Measurements from ENCODE around the gene RBM15.
A peak's percentile ranks its signal among the peaks of the same experiment; 100 is the strongest.

The RBM15 gene

DNA sequence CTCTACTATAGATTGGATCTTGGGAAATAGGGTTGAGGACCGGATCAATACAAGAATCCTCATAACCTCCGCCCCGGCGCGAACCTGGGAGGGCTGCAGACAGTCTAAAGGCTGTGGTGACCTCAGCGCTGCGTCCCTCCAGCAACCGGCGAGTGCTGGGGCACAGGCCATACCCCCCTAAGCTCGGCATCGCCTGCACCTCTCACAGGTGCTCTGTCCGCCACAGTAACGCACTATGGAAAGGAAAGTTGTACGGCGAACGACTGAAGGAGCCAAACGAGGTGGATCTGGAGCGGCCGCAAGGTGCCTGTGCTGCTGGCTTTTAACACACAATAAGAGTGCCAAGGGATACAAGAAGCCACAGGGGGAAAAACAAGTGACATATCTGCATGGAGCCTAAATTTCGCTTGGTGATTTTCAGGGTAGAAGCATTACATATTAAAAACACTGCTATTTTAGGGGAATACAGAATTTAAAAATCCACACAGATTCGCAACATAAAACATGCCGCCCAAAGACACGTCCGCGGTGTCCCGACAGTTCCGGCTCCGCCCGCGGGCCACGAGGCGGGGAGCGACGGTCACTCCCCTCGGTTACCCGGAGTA is 1.4 kb upstream of the RBM15 start:
- H3K9me3 ChIP-seq (ENCODE audit: insufficient read depth, low read length) = no peaks in the 10 kb centered on the region
- TF ChIP-seq SUZ12 (IDR thresholded peaks at IDR 0.05; ENCODE audit: extremely low read depth, insufficient read depth, insufficient read length) (no peak), ZNF274 (IDR thresholded peaks at IDR 0.05; ENCODE audit: low read depth, low read length) (no peak), YY1 (IDR thresholded peaks at IDR 0.05; ENCODE audit: insufficient read depth, insufficient read length) (no peak)
- no peaks in the 10 kb centered on the region for H3K27me3 ChIP-seq (ENCODE audit: insufficient read depth, insufficient read length)
- peaks cover 28% of the 10 kb centered on the region for H3K36me3 ChIP-seq (ENCODE audit: insufficient read depth, insufficient read length, low read length)
- peaks cover 8% of the 10 kb centered on the region for H3K4me1 ChIP-seq (ENCODE audit: insufficient read depth, insufficient read length)
- H3K9ac ChIP-seq (ENCODE audit: insufficient read length, low read depth) = peak overlapping the region; percentile 96
- H3K4me3 ChIP-seq (ENCODE audit: insufficient read length, low read depth) = peak overlapping the region; percentile 98
- DNase-seq (ENCODE audit: low read depth, low spot score) = peak; percentile 15

DNA sequence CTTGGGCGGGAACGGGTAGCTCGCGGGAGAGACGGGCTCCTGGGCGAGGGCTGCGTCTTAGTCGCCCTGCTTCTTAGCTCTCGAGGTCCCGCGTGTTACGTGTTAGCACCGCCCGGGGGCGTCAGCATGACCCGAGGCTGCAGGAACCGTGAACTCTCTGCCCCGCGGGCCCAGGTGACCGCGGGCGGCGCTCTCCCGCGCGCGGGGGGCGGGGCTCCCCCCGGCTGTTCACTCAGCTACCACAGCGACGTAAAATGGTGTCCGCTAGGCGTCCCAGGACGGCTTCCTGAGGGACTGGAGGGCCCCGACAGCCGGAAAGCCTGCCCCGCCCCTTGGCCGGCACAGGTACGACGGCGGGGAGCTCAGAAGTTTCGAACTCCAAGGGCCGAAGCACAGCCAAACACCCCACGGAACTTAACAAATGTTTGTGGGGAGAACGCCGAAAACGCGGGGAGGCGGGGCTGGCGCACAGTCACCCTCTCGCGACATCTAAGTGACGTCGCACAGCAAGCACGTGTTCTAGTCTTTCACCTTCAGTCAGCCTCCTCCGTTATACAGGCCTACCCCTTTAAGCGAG is 780 bp upstream of the RBM15 start:
- DNase-seq (ENCODE audit: low read depth, low spot score) = no peak
- peaks cover 8% of the 10 kb centered on the region for H3K4me1 ChIP-seq (ENCODE audit: insufficient read depth, insufficient read length)
- peak overlapping the region; percentile 98 for H3K4me3 ChIP-seq (ENCODE audit: insufficient read length, low read depth)
- H3K9ac ChIP-seq (ENCODE audit: insufficient read length, low read depth) = peak overlapping the region; percentile 96
- no peaks in the 10 kb centered on the region for H3K27me3 ChIP-seq (ENCODE audit: insufficient read depth, insufficient read length)
- H3K9me3 ChIP-seq (ENCODE audit: insufficient read depth, low read length) = no peaks in the 10 kb centered on the region
- TF ChIP-seq SUZ12 (IDR thresholded peaks at IDR 0.05; ENCODE audit: extremely low read depth, insufficient read depth, insufficient read length) (no peak), ZNF274 (IDR thresholded peaks at IDR 0.05; ENCODE audit: low read depth, low read length) (no peak), YY1 (IDR thresholded peaks at IDR 0.05; ENCODE audit: insufficient read depth, insufficient read length) (peak; percentile 26)
- peaks cover 34% of the 10 kb centered on the region for H3K36me3 ChIP-seq (ENCODE audit: insufficient read depth, insufficient read length, low read length)

DNA sequence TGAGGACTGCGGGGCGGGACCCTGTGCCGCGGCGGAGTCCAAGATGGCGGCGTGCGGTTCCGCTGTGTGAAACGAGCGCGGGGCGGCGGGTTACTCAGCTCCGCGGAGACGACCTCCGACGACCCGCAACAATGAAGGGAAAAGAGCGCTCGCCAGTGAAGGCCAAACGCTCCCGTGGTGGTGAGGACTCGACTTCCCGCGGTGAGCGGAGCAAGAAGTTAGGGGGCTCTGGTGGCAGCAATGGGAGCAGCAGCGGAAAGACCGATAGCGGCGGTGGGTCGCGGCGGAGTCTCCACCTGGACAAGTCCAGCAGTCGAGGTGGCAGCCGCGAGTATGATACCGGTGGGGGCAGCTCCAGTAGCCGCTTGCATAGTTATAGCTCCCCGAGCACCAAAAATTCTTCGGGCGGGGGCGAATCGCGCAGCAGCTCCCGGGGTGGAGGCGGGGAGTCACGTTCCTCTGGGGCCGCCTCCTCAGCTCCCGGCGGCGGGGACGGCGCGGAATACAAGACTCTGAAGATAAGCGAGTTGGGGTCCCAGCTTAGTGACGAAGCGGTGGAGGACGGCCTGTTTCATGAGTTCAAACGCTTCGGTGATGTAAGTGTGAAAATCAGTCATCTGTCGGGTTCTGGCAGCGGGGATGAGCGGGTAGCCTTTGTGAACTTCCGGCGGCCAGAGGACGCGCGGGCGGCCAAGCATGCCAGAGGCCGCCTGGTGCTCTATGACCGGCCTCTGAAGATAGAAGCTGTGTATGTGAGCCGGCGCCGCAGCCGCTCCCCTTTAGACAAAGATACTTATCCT is 430 bp downstream of the RBM15 start:
- H3K4me1 ChIP-seq (ENCODE audit: insufficient read depth, insufficient read length) = peaks cover 8% of the 10 kb centered on the region
- H3K9me3 ChIP-seq (ENCODE audit: insufficient read depth, low read length) = no peaks in the 10 kb centered on the region
- no peaks in the 10 kb centered on the region for H3K27me3 ChIP-seq (ENCODE audit: insufficient read depth, insufficient read length)
- peaks cover 46% of the 10 kb centered on the region for H3K36me3 ChIP-seq (ENCODE audit: insufficient read depth, insufficient read length, low read length)
- DNase-seq (ENCODE audit: low read depth, low spot score) = peak; percentile 18
- peak overlapping the region; percentile 99 for H3K9ac ChIP-seq (ENCODE audit: insufficient read length, low read depth)
- TF ChIP-seq YY1 (IDR thresholded peaks at IDR 0.05; ENCODE audit: insufficient read depth, insufficient read length) (peak; percentile 92), ZNF274 (IDR thresholded peaks at IDR 0.05; ENCODE audit: low read depth, low read length) (no peak), SUZ12 (IDR thresholded peaks at IDR 0.05; ENCODE audit: extremely low read depth, insufficient read depth, insufficient read length) (no peak)
- peak overlapping the region; percentile 98 for H3K4me3 ChIP-seq (ENCODE audit: insufficient read length, low read depth)

DNA sequence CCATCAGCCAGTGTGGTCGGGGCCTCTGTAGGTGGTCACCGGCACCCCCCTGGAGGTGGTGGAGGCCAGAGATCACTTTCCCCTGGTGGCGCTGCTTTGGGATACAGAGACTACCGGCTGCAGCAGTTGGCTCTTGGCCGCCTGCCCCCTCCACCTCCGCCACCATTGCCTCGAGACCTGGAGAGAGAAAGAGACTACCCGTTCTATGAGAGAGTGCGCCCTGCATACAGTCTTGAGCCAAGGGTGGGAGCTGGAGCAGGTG is 961 bp downstream of the RBM15 start:
- peak overlapping the region; percentile 99 for H3K9ac ChIP-seq (ENCODE audit: insufficient read length, low read depth)
- H3K9me3 ChIP-seq (ENCODE audit: insufficient read depth, low read length) = no peaks in the 10 kb centered on the region
- H3K27me3 ChIP-seq (ENCODE audit: insufficient read depth, insufficient read length) = no peaks in the 10 kb centered on the region
- peak overlapping the region; percentile 98 for H3K4me3 ChIP-seq (ENCODE audit: insufficient read length, low read depth)
- TF ChIP-seq ZNF274 (IDR thresholded peaks at IDR 0.05; ENCODE audit: low read depth, low read length) (no peak), SUZ12 (IDR thresholded peaks at IDR 0.05; ENCODE audit: extremely low read depth, insufficient read depth, insufficient read length) (no peak), YY1 (IDR thresholded peaks at IDR 0.05; ENCODE audit: insufficient read depth, insufficient read length) (no peak)
- H3K36me3 ChIP-seq (ENCODE audit: insufficient read depth, insufficient read length, low read length) = peaks cover 50% of the 10 kb centered on the region
- no peak for DNase-seq (ENCODE audit: low read depth, low spot score)
- peaks cover 8% of the 10 kb centered on the region for H3K4me1 ChIP-seq (ENCODE audit: insufficient read depth, insufficient read length)

DNA sequence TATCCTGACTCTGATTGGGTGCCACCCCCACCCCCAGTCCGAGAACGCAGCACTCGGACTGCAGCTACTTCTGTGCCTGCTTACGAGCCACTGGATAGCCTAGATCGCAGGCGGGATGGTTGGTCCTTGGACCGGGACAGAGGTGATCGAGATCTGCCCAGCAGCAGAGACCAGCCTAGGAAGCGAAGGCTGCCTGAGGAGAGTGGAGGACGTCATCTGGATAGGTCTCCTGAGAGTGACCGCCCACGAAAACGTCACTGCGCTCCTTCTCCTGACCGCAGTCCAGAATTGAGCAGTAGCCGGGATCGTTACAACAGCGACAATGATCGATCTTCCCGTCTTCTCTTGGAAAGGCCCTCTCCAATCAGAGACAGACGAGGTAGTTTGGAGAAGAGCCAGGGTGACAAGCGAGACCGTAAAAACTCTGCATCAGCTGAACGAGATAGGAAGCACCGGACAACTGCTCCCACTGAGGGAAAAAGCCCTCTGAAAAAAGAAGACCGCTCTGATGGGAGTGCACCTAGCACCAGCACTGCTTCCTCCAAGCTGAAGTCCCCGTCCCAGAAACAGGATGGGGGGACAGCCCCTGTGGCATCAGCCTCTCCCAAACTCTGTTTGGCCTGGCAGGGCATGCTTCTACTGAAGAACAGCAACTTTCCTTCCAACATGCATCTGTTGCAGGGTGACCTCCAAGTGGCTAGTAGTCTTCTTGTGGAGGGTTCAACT is 2.1 kb downstream of the RBM15 start:
- Histone ChIP-seq H3K36me3 (ENCODE audit: insufficient read depth, insufficient read length, low read length) (peaks cover 56% of the 10 kb centered on the region), H3K4me1 (ENCODE audit: insufficient read depth, insufficient read length) (peaks cover 8% of the 10 kb centered on the region), H3K9me3 (ENCODE audit: insufficient read depth, low read length) (no peaks in the 10 kb centered on the region), H3K4me3 (ENCODE audit: insufficient read length, low read depth) (peak overlapping the region; percentile 98), H3K9ac (ENCODE audit: insufficient read length, low read depth) (peak overlapping the region; percentile 99), H3K27me3 (ENCODE audit: insufficient read depth, insufficient read length) (no peaks in the 10 kb centered on the region)
- DNase-seq (ENCODE audit: low read depth, low spot score) = no peak
- TF ChIP-seq ZNF274 (IDR thresholded peaks at IDR 0.05; ENCODE audit: low read depth, low read length) (no peak), SUZ12 (IDR thresholded peaks at IDR 0.05; ENCODE audit: extremely low read depth, insufficient read depth, insufficient read length) (no peak), YY1 (IDR thresholded peaks at IDR 0.05; ENCODE audit: insufficient read depth, insufficient read length) (no peak)

DNA sequence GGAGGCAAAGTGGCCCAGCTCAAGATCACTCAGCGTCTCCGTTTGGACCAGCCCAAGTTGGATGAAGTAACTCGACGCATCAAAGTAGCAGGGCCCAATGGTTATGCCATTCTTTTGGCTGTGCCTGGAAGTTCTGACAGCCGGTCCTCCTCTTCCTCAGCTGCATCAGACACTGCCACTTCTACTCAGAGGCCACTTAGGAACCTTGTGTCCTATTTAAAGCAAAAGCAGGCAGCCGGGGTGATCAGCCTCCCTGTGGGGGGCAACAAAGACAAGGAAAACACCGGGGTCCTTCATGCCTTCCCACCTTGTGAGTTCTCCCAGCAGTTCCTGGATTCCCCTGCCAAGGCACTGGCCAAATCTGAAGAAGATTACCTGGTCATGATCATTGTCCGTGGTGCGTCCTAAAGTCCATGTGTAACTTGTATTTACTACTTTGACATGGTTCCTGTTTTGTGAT is 2.7 kb downstream of the RBM15 start:
- H3K9me3 ChIP-seq (ENCODE audit: insufficient read depth, low read length) = no peaks in the 10 kb centered on the region
- DNase-seq (ENCODE audit: low read depth, low spot score) = peak; percentile 2
- H3K9ac ChIP-seq (ENCODE audit: insufficient read length, low read depth) = peak overlapping the region; percentile 99
- peaks cover 8% of the 10 kb centered on the region for H3K4me1 ChIP-seq (ENCODE audit: insufficient read depth, insufficient read length)
- H3K27me3 ChIP-seq (ENCODE audit: insufficient read depth, insufficient read length) = no peaks in the 10 kb centered on the region
- peaks cover 61% of the 10 kb centered on the region for H3K36me3 ChIP-seq (ENCODE audit: insufficient read depth, insufficient read length, low read length)
- H3K4me3 ChIP-seq (ENCODE audit: insufficient read length, low read depth) = peak overlapping the region; percentile 41
- no peak for TF ChIP-seq YY1 (IDR thresholded peaks at IDR 0.05; ENCODE audit: insufficient read depth, insufficient read length)
- no peak for TF ChIP-seq SUZ12 (IDR thresholded peaks at IDR 0.05; ENCODE audit: extremely low read depth, insufficient read depth, insufficient read length)

DNA sequence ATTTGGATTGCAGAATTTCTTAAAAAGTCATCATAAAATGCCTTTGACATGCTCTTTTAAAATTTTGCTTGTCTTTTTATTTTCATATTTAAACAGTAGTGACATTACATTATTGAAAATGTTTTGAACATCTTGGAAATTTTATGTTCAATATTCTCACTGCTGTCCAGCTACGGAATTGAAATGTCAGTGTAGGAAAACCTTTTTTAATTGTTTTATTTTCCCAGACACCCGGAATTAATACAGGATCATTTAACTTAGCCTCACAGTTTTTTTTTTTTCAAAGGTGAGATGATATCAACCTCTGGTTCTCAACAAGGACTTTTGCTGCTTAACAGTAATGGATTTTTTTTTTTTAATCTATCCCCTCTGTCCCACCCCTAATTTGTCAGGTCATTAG is 4.1 kb downstream of the RBM15 start:
- Histone ChIP-seq H3K4me3 (ENCODE audit: insufficient read length, low read depth) (no peak overlapping the region), H3K36me3 (ENCODE audit: insufficient read depth, insufficient read length, low read length) (peaks cover 71% of the 10 kb centered on the region), H3K27me3 (ENCODE audit: insufficient read depth, insufficient read length) (no peaks in the 10 kb centered on the region), H3K4me1 (ENCODE audit: insufficient read depth, insufficient read length) (peaks cover 12% of the 10 kb centered on the region), H3K9me3 (ENCODE audit: insufficient read depth, low read length) (no peaks in the 10 kb centered on the region), H3K9ac (ENCODE audit: insufficient read length, low read depth) (no peak overlapping the region)
- TF ChIP-seq SUZ12 (IDR thresholded peaks at IDR 0.05; ENCODE audit: extremely low read depth, insufficient read depth, insufficient read length) = no peak
- no peak for TF ChIP-seq ZNF274 (IDR thresholded peaks at IDR 0.05; ENCODE audit: low read depth, low read length)
- no peak for TF ChIP-seq YY1 (IDR thresholded peaks at IDR 0.05; ENCODE audit: insufficient read depth, insufficient read length)
- DNase-seq (ENCODE audit: low read depth, low spot score) = no peak
